Stimulated activated CD4-positive, alpha-beta T cell treated with anti-CD3 and anti-CD28 coated beads, Interleukin-15, amount 100 ng/mL, for 24 hours (primary cell): Measurements from ENCODE around the gene NELFB.
A peak's percentile ranks its signal among the peaks of the same experiment; 100 is the strongest.

ENCODE experiments used
- DNase-seq: peaks from one replicate; pipeline ENCODE4 v3.0.0-alpha.2; 2020

NELFB gene

GRCh38 chr9:137223078-137223970 is 31.8 kb upstream of the NELFB start:
- peak; percentile 99 for DNase-seq

- DNase-seq, result peak; percentile 47
These were observed 30.1 kb upstream of the NELFB start, which contains the start of gene CYSRT1 for GRCh38 chr9:137224830-137225694. Gene CYSRT1, plus strand, starts transcription at chr9:137225174. Its CDS starts 448 bp downstream, at chr9:137225622.

GRCh38 chr9:137225699-137226331 is 29.3 kb upstream of the NELFB start:
- DNase-seq, result no peak

- no peak for DNase-seq
These were observed 28.6 kb upstream of the NELFB start for GRCh38 chr9:137226338-137227053.

- DNase-seq, result peak; percentile 89
These were observed 27.9 kb upstream of the NELFB start, which contains the start of gene RNF224 for GRCh38 chr9:137227054-137227852. Gene RNF224, plus strand, starts transcription at chr9:137227502. Its CDS starts 834 bp downstream, at chr9:137228336.

- no peak for DNase-seq
These were observed 27.1 kb upstream of the NELFB start for GRCh38 chr9:137227853-137228505.

- DNase-seq, result no peak
These were observed 26.6 kb upstream of the NELFB start for GRCh38 chr9:137228506-137228967.

GRCh38 chr9:137228968-137229896 is 25.9 kb upstream of the NELFB start:
- no peak for DNase-seq

- no peak for DNase-seq
These were observed 25.0 kb upstream of the NELFB start for GRCh38 chr9:137229903-137230704.

- no peak for DNase-seq
These were observed 24.3 kb upstream of the NELFB start, which contains the start of gene SLC34A3 for GRCh38 chr9:137230705-137231371. Gene SLC34A3, plus strand, starts transcription at chr9:137230901. Its CDS starts 802 bp downstream, at chr9:137231703.

- DNase-seq, result no peak
These were observed 23.6 kb upstream of the NELFB start for GRCh38 chr9:137231372-137232039.

- DNase-seq, result no peak
These were observed 23.0 kb upstream of the NELFB start for GRCh38 chr9:137232101-137232500.

GRCh38 chr9:137232510-137232909 is 22.6 kb upstream of the NELFB start:
- no peak for DNase-seq

- DNase-seq, result no peak
These were observed 21.8 kb upstream of the NELFB start for GRCh38 chr9:137233143-137233980.

- DNase-seq, result no peak
These were observed 21.0 kb upstream of the NELFB start for GRCh38 chr9:137234055-137234697.
